GM12875 (cell line): ENCODE data around the gene FEM1C.

Experiments used
- H3K4me3 ChIP-seq: one replicate; pipeline ENCODE4 v1.5.1; 2011; ENCODE audit warnings: low read depth, low read length, control low read depth
- CTCF ChIP-seq: IDR thresholded peaks from 2 replicates; pipeline ENCODE4 v1.5.1; 2011; ENCODE audit warnings: low read depth, mild to moderate bottlenecking, control low read depth, inconsistent platforms, low read length, moderate library complexity, borderline replicate concordance; ENCODE audit not compliant: insufficient read depth

FEM1C gene

DNA sequence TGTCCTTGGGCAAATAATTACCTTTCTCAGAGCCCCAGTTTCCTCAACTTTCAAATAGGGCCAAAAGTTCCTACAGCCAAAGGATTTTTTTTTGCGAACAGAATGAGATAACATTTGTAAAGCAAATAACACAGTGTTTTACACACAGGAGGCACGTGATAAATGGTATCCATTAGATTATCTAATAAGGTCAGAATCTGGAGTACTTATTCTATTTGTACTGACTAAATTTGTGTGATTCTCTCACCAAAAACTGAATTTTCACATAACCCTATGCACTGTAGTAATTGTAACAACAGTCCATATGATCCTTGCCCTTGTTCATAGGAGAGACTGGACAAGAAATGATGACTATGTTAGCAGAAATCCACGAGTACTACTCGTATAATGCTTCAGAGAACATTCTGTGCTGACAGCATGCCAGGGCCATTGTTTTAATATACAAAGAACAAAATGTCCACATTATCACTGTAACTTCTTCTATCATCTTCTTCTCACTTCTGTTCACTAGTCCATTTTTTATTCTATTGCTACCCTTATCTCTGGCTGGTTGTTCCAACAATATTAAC, 13.9 kb upstream of the FEM1C start:
- no peak overlapping the region for H3K4me3 ChIP-seq
- TF ChIP-seq CTCF = no peak

DNA sequence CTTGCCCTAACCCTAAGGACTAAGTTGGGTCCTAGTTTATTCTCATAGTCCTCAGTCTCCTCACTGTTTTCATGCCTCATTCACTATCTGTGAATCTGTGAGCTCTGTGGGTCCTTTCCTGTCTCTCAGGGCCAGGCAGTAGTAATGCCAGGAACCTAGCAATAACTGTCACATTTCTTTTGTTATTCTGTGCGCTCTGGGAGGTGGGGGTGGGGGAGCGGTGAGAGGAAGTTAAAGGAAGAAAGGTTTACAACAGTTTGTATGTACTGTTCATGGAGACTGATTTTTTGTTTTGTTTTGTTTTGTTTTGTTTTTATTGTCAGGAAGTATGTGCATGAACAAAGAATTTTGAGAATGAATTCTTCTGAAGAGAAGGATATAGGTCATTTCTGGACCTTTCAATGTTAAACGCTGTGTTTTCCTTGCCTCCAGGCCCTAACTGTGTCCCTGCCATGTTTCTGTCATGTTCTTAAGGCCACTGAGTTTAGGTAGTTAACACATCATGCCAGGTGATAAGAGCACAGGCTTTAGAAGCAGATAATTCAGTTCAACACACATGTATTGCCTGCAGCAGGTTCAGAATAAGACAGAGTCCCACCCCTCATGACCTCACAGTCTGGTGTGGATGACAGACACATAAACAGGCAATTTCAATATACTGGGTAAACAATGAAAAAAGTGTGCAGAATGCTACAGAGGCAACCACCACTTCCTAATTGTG, 13.3 kb upstream of the FEM1C start:
- no peak for TF ChIP-seq CTCF
- no peak overlapping the region for H3K4me3 ChIP-seq

DNA sequence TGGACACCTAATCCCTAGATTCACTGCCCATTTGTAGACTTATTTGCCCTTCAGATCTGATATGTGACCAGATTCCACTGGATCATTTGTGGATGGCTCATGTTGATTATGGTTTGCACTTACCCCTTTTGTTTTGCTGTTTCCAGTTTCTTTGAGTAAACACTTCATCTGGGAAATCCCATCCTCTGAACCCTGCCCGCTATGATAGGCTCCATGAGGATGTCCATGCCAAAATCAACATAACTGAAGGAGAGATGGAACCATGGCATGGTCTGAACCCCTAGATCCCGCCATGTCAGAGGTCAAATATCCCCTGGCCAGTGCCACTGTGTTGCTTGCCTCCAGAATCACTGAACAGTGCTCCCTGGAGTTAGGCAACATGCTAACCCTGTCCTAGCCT, 11.7 kb upstream of the FEM1C start:
- no peak overlapping the region for H3K4me3 ChIP-seq
- no peak for TF ChIP-seq CTCF

DNA sequence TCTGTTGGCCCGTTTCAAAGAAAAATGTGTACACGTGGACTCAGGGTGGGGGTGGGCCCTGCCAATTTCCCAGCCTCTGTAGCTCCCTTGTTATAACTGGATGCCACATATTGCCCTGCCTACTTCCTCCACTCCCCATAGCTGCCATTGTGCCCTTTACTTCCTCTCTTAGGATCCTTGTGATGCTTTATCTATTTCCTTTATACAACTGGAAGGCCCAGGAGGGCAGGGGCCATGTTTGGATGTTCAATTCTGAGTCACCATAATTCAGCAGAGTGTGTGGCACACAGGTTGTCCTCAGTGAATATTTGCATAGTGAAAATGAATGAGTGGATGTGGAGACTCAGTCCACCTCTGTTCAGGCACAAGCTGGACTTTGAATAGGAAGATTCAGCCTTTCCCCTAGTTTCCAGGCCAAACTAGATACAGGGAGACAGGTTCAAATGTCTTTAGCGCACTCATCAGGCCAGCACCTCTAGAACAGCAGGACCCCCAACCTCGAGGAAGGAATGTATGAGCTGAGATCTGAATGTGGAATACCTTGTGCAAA, 10.6 kb upstream of the FEM1C start:
- H3K4me3 ChIP-seq = no peak overlapping the region
- TF ChIP-seq CTCF = no peak

GRCh38 chr5:115553082-115553481, 8.5 kb upstream of the FEM1C start:
- TF ChIP-seq CTCF = no peak
- no peak overlapping the region for H3K4me3 ChIP-seq

DNA sequence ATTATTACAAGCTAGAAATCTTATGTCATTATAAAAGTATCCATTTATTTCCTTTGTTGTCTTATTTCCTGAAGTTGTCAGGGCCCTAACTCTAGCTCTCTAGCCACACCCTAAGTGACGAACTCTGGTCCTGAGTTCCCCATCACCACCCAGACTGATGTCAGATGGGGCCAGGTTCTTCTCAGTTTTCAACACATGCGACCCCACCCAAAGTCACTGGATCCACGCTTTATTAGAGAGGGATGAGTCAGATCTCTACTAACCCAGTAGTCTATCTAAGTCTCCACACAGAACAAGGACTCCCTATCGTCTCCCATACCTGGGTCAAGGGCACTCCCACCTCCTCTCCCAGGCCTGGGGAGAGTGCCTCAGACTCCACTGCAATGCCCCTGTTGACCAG, 6.8 kb upstream of the FEM1C start:
- H3K4me3 ChIP-seq = no peak overlapping the region
- no peak for TF ChIP-seq CTCF

- no peak overlapping the region for H3K4me3 ChIP-seq
- peak; percentile 47; the same call in 1 of the 2 replicates for TF ChIP-seq CTCF
Observed at GRCh38 chr5:115549154-115549553, 4.6 kb upstream of the FEM1C start.
